Lower lobe of right lung (tissue), 2 donors: ENCODE results near the gene PRLHR. TPM values are rescaled to one million over a fixed set of nuclear protein-coding genes. Genes with fewer than 3 reads are reported as not detected.
A peak's percentile ranks its signal among the peaks of the same experiment; 100 is the strongest.
"Not testable (repeated sequence)": the region's sequence is repeated elsewhere in the genome, so short reads cannot be mapped to it uniquely, and the experiment has no call there.

ENCODE experiments used
- ATAC-seq, 2 donors: fragments of 200-7000 bp; cut with Tn5 transposase; one replicate each; pipeline ENCODE4 v1.9.1; 2020 to 2022; ENCODE audit warnings: mild to moderate bottlenecking in 2 of 2, moderate library complexity in 2 of 2
- DNase-seq: peaks from one replicate; pipeline ENCODE4 v3.0.0-alpha.2; 2020
- H3K27ac ChIP-seq: fragments of 200-600 bp; one replicate; pipeline ENCODE4 v1.8.0; 2022
- H3K27me3 ChIP-seq: fragments of 200-600 bp; one replicate; pipeline ENCODE4 v1.8.0; 2022; ENCODE audit warnings: low read depth
- H3K36me3 ChIP-seq: fragments of 200-600 bp; one replicate; pipeline ENCODE4 v1.8.0; 2022; ENCODE audit warnings: mild to moderate bottlenecking
- H3K4me1 ChIP-seq: fragments of 200-600 bp; one replicate; pipeline ENCODE4 v1.8.0; 2022
- H3K4me3 ChIP-seq: fragments of 200-600 bp; one replicate; pipeline ENCODE4 v1.8.0; 2022; ENCODE audit warnings: mild to moderate bottlenecking
- H3K9me3 ChIP-seq: fragments of 200-600 bp; one replicate; pipeline ENCODE4 v1.8.0; 2022
- intact Hi-C: fragments of 100-400 bp; cut with DNase I; formaldehyde crosslinking; loops from one replicate; pipeline ENCODE4 v1.11.0; 2022
- total RNA-seq: library from RNA; stranded (reverse); fragmentation: NEBNext Ultra II Directional; extraction: Animal tissue kit (Norgen Biotek cat#: 25700); gene quantifications from one replicate; pipeline ENCODE4 v1.2.1, GENCODE V29; 2021
- TF ChIP-seq, protein P1 (sequence below): fragments of 200-600 bp; IDR thresholded peaks from one replicate; pipeline ENCODE4 v1.8.0; 2022; ENCODE audit warnings: antibody characterized with exemption, mild to moderate bottlenecking
- donor health status: DM: no; HTN: yes; CAD: no; lungs with severe emphysema.

Gene PRLHR
- total RNA-seq, 1 donor from 2014 or later, result not detected

- intact Hi-C loops, result no loop called here
- Histone ChIP-seq H3K4me1 (peaks cover 9% of the 10 kb centered on the region), H3K27me3 (no peaks in the 10 kb centered on the region), H3K27ac (no peak overlapping the region), H3K4me3 (no peak overlapping the region), H3K9me3 (no peaks in the 10 kb centered on the region), H3K36me3 (no peaks in the 10 kb centered on the region)
- ATAC-seq (peak in 1 of 2 donors; percentile 51), DNase-seq (no peak)
- TF ChIP-seq, protein P1, sequence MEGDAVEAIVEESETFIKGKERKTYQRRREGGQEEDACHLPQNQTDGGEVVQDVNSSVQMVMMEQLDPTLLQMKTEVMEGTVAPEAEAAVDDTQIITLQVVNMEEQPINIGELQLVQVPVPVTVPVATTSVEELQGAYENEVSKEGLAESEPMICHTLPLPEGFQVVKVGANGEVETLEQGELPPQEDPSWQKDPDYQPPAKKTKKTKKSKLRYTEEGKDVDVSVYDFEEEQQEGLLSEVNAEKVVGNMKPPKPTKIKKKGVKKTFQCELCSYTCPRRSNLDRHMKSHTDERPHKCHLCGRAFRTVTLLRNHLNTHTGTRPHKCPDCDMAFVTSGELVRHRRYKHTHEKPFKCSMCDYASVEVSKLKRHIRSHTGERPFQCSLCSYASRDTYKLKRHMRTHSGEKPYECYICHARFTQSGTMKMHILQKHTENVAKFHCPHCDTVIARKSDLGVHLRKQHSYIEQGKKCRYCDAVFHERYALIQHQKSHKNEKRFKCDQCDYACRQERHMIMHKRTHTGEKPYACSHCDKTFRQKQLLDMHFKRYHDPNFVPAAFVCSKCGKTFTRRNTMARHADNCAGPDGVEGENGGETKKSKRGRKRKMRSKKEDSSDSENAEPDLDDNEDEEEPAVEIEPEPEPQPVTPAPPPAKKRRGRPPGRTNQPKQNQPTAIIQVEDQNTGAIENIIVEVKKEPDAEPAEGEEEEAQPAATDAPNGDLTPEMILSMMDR, result no peak
Measured at GRCh38 chr10:118621304-118621942, 26.0 kb upstream of the PRLHR start.

DNA sequence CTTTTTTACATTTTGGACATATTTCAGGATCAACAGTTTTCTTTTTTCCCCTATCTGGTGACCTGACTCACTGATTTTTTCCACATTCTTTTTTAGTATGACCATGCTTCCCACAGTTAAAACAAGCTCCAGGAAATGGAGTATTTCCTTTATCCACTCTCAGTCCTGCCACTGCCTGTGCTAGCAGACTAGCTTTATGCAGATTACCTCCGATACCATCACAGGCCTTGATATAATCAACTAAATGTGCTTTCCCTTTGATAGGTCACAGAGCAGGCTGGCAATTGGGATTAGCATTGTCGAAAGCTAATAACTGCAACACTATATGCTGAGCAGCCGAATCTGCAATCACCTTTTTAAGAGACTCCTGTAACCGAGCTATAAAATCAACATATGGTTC is 18.4 kb upstream of the PRLHR start:
- H3K4me1 ChIP-seq, DNase-seq, ATAC-seq, H3K4me3 ChIP-seq, intact Hi-C loops, H3K9me3 ChIP-seq, H3K27ac ChIP-seq, H3K36me3 ChIP-seq, H3K27me3 ChIP-seq: not testable (repeated sequence)

GRCh38 chr10:118610577-118610976 is 15.1 kb upstream of the PRLHR start:
- H3K9me3 ChIP-seq, result no peaks in the 10 kb centered on the region
- intact Hi-C loops, result no loop called here
- no peak overlapping the region for H3K4me3 ChIP-seq
- DNase-seq, result no peak
- no peak for ATAC-seq
- H3K27me3 ChIP-seq, result no peaks in the 10 kb centered on the region
- H3K27ac ChIP-seq, result no peak overlapping the region
- no peaks in the 10 kb centered on the region for H3K36me3 ChIP-seq
- no peaks in the 10 kb centered on the region for H3K4me1 ChIP-seq
- TF ChIP-seq, protein P1, result no peak

DNA sequence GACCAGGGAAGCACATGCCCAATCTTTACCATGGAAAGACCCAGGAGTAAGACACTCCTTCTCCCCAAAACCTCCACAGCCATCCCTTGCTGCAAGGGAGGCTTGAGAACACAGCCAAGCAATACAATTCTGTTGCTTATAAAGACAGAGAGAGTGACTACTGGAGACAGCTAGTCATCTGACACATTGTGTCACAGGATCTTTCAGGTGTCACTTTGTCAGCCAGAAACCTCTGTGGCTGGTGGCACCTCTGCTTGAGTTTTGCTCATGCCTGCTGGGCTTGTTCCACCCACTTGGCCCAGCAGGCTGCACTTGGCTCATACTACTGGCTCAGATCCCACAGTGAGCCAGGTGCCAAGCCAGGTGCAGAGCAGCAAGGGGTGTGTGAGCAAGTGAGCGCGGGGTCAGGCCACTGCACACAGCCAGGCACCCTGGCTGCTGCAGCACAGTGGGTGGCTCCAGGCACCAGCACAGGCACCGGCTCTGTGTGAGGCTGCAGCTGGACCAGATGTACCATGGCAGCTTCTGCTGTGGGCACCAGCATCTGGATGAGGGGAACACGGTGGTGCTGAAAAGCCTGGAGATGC is 12.4 kb upstream of the PRLHR start:
- no peaks in the 10 kb centered on the region for H3K4me1 ChIP-seq
- ATAC-seq (no peak), DNase-seq (no peak)
- H3K36me3 ChIP-seq, result no peaks in the 10 kb centered on the region
- no peaks in the 10 kb centered on the region for H3K9me3 ChIP-seq
- H3K27ac ChIP-seq, result no peak overlapping the region
- no peak overlapping the region for H3K4me3 ChIP-seq
- intact Hi-C loops, result no loop called here
- TF ChIP-seq, protein P1, result no peak
- H3K27me3 ChIP-seq, result no peaks in the 10 kb centered on the region

- Histone ChIP-seq H3K9me3 (no peaks in the 10 kb centered on the region), H3K4me1 (no peaks in the 10 kb centered on the region), H3K27me3 (no peaks in the 10 kb centered on the region), H3K36me3 (no peaks in the 10 kb centered on the region), H3K27ac (no peak overlapping the region), H3K4me3 (no peak overlapping the region)
- ATAC-seq (no peak), DNase-seq (no peak)
- TF ChIP-seq, protein P1, result no peak
- intact Hi-C loops, result no loop called here
Measured at GRCh38 chr10:118605694-118606093, 10.2 kb upstream of the PRLHR start.

- H3K27me3 ChIP-seq, result peaks cover 74% of the 10 kb centered on the region
- TF ChIP-seq, protein P1, result no peak
- H3K36me3 ChIP-seq, result no peaks in the 10 kb centered on the region
- no peak for DNase-seq
- no peaks in the 10 kb centered on the region for H3K4me1 ChIP-seq
- no peak for ATAC-seq
- H3K4me3 ChIP-seq, result no peak overlapping the region
- no peaks in the 10 kb centered on the region for H3K9me3 ChIP-seq
- intact Hi-C loops, result no loop called here
- no peak overlapping the region for H3K27ac ChIP-seq
Measured at GRCh38 chr10:118596426-118597124, 1.1 kb upstream of the PRLHR start.
